Measurements from ENCODE around the gene SLC44A5.

GRCh38 chr1:75472971-75473603, 137.8 kb downstream of the SLC44A5 start:
- TF ChIP-seq POLR2A (IDR thresholded peaks at IDR 0.05; ENCODE audit: low read length), result no peak
- no peak for TF ChIP-seq ELK1 (IDR thresholded peaks at IDR 0.05; ENCODE audit: low read depth, low read length)
- TF ChIP-seq MAZ (IDR thresholded peaks at IDR 0.05; ENCODE audit: borderline replicate concordance, low read depth, low read length), result no peak
- no peak for TF ChIP-seq RAD21 (conservative IDR thresholded peaks at IDR 0.05 in 1 of 2, IDR thresholded peaks at IDR 0.05 in 1 of 2)
- no peak for TF ChIP-seq HDAC2 (IDR thresholded peaks at IDR 0.05)
- TF ChIP-seq CTCF (IDR thresholded peaks at IDR 0.05), result no peak
- no peak for TF ChIP-seq REST (IDR thresholded peaks at IDR 0.05)
- TF ChIP-seq FOSB (CRISPR knock-in tag; IDR thresholded peaks at IDR 0.05), result no peak
- TF ChIP-seq JUNB (IDR thresholded peaks at IDR 0.05), result no peak
- no peak for TF ChIP-seq RFX5 (IDR thresholded peaks at IDR 0.05)
- TF ChIP-seq MYC (IDR thresholded peaks at IDR 0.05; ENCODE audit: borderline replicate concordance, low read length), result no peak
- TF ChIP-seq USF2 (IDR thresholded peaks at IDR 0.05), result no peak
- no peak for TF ChIP-seq RARB (CRISPR knock-in tag; IDR thresholded peaks at IDR 0.05)
